GM12874 (cell line): ENCODE data around the gene NEK6.

ENCODE experiments used
- CTCF ChIP-seq: IDR thresholded peaks from 2 replicates; pipeline ENCODE4 v1.5.1; 2011; ENCODE audit warnings: low read depth, mild to moderate bottlenecking, control low read depth, low read length, moderate library complexity; ENCODE audit not compliant: insufficient read depth

The NEK6 gene

GRCh38 chr9:124260769-124261603 is 3.2 kb downstream of the NEK6 start:
- no peak for TF ChIP-seq CTCF

- TF ChIP-seq CTCF = no peak
Measured at GRCh38 chr9:124261736-124262648, 4.2 kb downstream of the NEK6 start.

GRCh38 chr9:124262649-124262972 is 4.9 kb downstream of the NEK6 start:
- no peak for TF ChIP-seq CTCF

GRCh38 chr9:124263213-124263612 is 5.5 kb downstream of the NEK6 start:
- no peak for TF ChIP-seq CTCF

GRCh38 chr9:124263800-124264426 is 6.2 kb downstream of the NEK6 start:
- TF ChIP-seq CTCF = no peak

GRCh38 chr9:124264823-124265233 is 7.1 kb downstream of the NEK6 start:
- no peak for TF ChIP-seq CTCF

GRCh38 chr9:124265551-124265950 is 7.8 kb downstream of the NEK6 start:
- no peak for TF ChIP-seq CTCF
